CD1c-positive myeloid dendritic cell (primary cell): ENCODE measurements around the gene DENND10.
"Not testable (repeated sequence)": the region's sequence is repeated elsewhere in the genome, so short reads cannot be mapped to it uniquely, and the experiment has no call there.

ENCODE experiments used
- DNase-seq: peaks from one replicate; pipeline ENCODE4 v3.0.0-alpha.2; 2016; ENCODE audit errors: extremely low spot score

Gene DENND10

DNA sequence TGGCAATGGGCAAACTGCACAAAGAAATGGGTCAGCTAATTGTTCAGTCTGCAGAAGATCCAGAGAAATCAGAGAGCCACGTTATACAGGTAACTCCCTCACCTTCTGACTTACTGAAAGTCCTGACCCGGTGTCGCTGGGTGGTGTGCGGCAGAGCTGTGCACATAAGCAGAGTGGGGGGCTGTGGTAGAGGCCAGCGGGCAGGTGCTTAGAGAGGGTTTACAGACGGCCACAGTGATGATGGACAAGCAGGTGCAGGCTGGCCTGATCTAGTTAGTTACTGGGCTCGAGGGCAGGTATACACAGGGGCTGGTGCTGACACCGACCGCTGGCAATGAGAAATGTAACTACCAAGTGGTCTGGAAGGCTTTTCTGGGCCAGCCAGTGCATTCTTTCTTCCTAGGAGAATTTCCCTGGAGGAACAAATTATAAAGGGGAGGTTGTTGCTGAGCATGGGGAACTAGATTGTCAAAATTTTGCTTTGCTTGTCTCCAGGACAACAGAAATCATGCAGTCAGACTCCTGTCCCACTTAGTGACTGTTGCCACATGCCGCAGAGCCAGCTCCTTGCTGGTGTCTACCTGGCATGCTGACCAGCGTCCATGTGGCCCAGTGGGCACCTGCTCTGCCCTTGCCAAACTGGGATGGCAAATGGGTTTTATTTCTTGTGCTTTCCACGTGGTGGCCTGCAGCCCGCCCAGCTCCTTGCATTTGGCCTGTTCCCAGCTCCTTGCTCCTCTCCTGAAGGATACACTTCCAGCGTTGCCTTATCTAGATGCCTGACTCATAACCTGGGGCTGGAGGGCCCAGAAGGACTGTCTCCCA, 28.8 kb downstream of the DENND10 start:
- DNase-seq: peak; percentile 28

DNA sequence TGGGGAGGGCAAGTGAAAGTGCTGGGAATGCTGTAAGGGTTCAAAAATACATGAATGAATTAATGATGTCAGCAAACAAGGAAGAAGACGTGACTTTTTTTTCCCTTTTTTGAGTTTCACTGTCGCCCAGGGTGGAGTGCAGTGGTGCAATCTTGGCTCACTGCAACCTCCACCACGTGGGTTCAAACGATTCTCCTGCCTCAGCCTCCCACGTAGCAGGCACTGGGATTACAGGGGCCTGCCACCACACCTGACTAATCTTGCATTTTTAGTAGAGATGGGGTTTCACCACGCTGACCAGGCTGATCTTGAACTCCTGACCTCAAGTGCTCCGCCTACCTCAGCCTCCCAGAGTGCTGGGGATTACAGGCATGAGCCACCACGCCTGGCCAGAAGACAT, 30.0 kb downstream of the DENND10 start:
- peak; percentile 77 for DNase-seq

GRCh38 chr10:119135513-119135881, 31.6 kb downstream of the DENND10 start:
- DNase-seq: peak; percentile 70

DNA sequence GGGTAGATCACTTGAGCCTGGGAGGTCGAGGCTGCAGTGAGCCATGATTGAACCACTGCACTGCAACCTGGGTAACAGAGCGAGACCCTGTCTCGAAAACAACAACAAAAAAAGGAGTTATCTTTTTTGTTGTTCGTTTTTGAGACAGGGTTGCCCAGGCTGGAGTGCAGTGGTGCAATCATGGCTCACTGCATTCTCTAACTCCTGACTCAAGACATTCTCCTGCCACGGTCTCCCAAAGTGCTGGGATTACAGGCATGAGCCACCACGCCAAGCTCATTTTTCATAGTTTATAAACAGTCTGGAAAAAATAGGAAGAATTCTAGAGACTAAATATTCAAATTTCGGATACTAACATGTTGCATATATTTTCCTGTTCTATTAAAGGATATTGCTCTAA, 32.2 kb downstream of the DENND10 start:
- no peak for DNase-seq

DNA sequence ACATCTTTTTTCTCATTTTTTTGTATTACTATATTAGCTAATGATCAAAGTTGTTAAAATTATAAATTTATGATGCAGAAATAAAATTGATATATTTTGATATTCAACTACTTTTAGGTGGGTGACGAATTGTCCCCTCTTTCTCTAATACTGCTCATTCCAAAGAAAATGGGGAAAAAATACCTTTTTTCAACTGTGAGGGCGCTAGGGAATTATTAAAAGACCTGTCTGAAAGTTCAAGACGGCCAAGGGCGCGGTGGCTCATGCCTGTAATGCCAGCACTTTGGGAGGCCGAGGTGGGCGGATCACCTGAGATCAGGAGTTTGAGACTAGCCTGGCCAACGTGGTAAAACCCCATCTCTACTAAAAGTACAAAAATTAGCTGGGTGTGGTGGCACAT, 34.0 kb downstream of the DENND10 start:
- not testable (repeated sequence) for DNase-seq

DNA sequence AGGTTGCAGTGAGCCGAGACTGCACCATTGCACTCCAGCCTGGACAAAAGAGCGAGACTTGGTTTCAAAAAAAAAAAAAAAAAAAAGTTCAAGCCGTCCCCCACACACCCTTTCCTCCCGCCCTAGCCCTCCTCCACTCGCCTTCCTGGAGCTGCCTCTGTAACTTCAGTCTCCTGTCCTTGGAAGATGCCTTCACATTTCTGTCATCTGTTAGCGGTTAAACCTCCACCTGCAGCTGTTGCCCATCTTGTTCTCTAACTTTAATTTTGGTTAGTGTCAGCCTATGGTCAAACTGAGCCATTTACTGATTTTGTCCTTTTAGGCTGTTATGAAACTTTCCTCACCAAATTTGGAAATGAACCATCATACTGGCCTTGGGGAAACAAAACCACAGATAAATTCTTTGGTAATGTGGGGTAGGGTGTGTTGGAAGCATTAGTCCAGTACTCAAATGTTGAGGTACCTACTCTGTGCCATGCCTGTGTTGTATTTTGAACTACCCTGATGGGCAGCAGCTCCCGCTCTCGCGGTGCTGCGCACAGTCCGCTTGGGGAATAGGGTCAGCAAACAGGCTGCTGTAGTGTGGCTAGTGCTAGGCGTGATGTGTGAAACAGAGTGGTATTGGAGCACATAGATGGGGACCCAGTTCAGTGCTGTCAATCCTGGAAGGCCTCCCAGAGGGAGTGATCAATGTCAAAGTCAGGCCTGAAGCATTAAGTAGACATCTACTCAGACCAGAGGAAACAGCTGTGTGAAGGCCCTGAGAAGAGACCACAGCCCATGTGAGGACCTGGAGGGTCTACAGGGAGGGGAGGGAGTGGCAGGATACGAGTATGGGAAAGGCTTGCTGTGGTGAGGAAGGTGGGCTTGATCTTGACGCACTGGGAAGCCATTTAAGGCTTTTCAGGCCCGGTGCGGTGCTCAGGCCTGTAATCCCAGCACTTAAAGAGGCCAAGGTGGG, 34.7 kb downstream of the DENND10 start:
- DNase-seq: no peak

DNA sequence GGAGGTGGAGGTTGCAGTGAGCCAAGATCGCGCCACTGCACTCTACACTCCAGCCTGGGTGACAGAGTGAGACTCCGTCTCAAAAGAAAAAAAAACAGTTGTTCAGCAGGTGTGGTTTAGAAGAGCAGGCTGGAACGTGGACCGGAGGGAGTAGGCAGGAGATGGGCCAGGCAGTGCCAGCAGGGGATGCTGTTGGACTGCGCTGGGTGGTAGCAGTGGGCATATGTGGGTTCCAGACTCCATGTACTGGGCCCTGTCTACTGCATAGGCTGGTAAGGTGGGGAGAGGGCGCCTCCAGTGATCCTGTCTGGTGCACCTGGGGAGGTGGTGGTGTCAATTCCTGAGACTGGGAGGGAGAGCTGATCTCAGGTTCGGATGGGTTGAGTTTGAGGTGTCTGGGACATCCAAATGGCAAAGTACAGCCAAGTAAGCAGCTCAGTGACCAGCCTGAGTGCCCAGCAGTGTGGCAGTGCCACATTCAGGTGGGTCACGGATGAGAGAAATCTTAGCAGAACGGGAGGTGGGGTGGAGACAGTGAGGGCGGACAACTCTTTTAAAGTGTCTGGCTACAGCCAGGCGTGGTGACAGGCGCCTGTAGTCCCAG, 35.7 kb downstream of the DENND10 start:
- peak; percentile 25 for DNase-seq

GRCh38 chr10:119140603-119141245, 36.8 kb downstream of the DENND10 start:
- no peak for DNase-seq

DNA sequence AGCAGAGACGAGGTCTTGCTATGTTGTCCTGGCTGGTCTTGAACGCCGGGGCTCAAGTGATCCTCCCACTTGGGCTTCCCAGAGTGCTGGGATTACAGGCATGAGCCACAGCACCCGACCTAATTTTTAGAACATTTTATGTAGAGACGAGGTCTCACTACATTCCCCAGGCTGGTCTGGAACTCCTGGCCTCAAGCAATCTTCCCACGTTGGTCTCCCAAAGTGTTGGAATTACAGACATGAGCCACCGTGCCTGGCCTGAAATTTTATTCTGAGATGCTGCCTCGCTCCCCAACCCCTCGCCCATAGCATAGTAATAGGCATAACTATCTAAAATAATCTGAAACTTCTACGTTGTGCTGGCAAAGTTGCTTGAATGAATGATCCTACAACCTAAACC, 39.7 kb downstream of the DENND10 start:
- DNase-seq: no peak

GRCh38 chr10:119149157-119149556, 45.2 kb downstream of the DENND10 start:
- DNase-seq: no peak

- DNase-seq: no peak
These were observed 45.8 kb downstream of the DENND10 start for GRCh38 chr10:119149729-119150128.

DNA sequence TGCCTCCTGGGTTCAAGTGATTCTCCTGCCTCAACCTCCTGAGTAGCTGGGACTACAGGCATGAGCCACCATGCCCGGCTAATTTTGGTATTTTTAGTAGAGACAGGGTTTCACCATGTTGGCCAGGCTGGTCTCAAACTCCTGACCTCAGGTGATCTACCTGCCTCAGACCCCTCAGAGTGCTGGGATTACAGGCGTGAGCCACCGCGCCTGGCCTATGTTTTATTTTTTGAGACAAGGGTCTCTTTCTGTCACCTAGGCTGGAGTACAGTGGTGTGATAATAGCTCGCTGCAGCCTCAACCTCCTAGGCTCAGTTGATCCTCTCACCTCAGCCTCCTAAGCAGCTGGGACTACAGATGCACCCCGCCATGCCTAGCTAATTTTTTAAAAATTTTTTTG, 47.7 kb downstream of the DENND10 start:
- not testable (repeated sequence) for DNase-seq

DNA sequence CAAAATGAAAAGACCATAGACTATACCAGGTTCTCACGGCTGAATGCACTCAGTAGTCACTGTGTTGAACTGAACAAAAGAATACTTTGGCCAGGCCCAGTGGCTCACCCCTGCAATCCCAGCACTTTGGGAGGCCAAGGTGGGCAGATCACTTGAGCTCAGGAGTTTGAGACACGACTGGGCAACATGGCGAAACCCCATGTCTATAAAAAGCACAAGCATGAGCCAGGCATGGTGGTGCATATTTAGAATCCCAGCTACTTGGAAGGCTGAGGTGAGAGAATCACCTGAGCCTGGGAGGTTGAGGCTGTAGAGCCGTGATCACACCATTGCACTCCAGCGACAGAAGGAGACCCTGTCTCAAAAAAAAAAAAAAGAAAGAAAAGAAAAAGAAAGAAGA, 49.1 kb downstream of the DENND10 start:
- DNase-seq: no peak

DNA sequence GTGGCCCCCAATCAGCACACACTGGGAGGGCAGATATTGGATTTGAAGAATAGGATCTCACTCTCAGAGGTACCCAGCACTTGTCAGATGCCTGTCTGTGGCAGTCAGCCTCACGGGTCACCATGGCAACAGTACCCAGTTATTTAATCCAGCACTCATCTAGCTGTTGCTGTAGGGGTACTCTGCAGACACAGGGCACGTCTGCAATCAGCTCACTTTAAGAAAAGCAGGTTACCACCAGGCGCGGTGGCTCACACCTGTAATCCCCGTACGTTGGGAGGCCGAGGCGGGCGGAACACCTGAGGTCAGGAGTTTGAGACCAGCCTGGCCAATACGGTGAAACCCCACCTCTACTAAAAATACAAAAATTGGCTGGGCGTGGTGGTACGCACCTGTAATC, 49.7 kb downstream of the DENND10 start:
- DNase-seq: no peak

- DNase-seq: no peak
These were observed 55.4 kb downstream of the DENND10 start for GRCh38 chr10:119159332-119159731.

DNA sequence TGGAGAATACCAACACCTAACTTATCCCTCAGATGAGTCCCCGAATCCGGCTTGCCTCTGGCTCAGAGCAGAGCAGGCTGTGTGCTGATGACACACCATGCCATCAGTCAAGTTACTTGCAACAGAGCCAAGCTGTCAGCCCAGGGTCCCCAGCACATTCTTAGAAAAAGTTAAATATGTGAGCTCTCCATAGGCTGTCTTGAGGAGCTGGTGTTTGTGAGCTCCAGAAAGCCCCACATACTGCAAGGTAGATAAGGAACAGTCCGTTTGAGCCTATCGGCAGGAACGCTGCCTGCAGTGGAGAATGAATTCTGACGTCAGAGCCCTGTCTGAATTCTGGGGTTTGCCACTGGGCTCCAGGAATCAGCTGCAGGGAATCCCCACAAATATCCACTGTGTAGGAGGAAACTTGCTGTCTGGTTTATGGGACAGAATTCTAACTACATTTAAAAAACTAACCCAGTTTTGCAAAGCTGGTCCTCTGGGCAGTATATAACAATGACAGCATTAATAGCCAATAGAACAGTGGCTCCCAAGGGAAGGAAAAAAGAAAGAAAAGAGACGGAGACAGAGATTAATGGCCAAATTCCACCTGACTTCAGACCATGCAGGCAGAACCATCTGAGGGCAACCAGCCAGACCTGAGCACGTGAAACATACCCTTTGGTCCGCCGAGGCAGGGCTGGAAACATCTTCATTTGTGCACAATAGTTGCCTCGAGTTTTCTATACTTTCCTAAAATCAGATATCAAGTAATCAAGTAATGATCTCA, 58.0 kb downstream of the DENND10 start:
- no peak for DNase-seq

GRCh38 chr10:119162452-119163092, 58.7 kb downstream of the DENND10 start:
- DNase-seq: no peak

- DNase-seq: peak; percentile 91
These were observed 61.5 kb downstream of the DENND10 start, which contains the start of gene SFXN4 for GRCh38 chr10:119165171-119166117. SFXN4 (minus strand) TSS chr10:119165714; CDS start chr10:119165647, 67 bp downstream.

GRCh38 chr10:119166118-119166500, 62.2 kb downstream of the DENND10 start:
- DNase-seq: no peak
